T-helper 1 cell treated with Interleukin-12 subunit alpha and Interleukin-12 subunit beta and Interleukin-4 antibody, amounts not matched to agents 30 ng/mL and 1 ng/mL, for 36 hours (primary cell): ENCODE results near the gene SPTSSB. TPM values are rescaled to one million over a fixed set of nuclear protein-coding genes. Genes with fewer than 3 reads are reported as not detected.

Source experiments
- total RNA-seq: library from RNA; stranded (reverse); gene quantifications from 2 replicates; pipeline ENCODE4 v1.2.3, GENCODE V29; 2022

The SPTSSB gene
- total RNA-seq, 1 donor from 2014 or later: not detected

Other genes with a start within 250 kb of the SPTSSB start
- gene NMD3, start 150.2 kb downstream of the SPTSSB start, total RNA-seq: 46.5 and 52.6 TPM in 2 replicates
- not detected in 2 replicates for gene OTOL1, start 125.3 kb upstream of the SPTSSB start, total RNA-seq